Activated naive CD4-positive, alpha-beta T cell treated with anti-CD3 and anti-CD28 coated beads, Interleukin-2, amount 50 U/mL, for 24 hours (primary cell): Measurements from ENCODE around the gene SENP5.
"Not testable (repeated sequence)": the region's sequence is repeated elsewhere in the genome, so short reads cannot be mapped to it uniquely, and the experiment has no call there.

ENCODE experiments used
- H3K27ac Mint-ChIP-seq: one replicate; pipeline ENCODE4 v1.8.0; 2021; ENCODE audit warnings: mild to moderate bottlenecking, mixed read lengths
- H3K27me3 Mint-ChIP-seq: one replicate; pipeline ENCODE4 v1.8.0; 2021; ENCODE audit warnings: mixed read lengths
- H3K36me3 Mint-ChIP-seq: one replicate; pipeline ENCODE4 v1.8.0; 2021; ENCODE audit warnings: mixed read lengths
- H3K4me1 Mint-ChIP-seq: one replicate; pipeline ENCODE4 v1.8.0; 2021; ENCODE audit warnings: mixed read lengths
- H3K4me3 Mint-ChIP-seq: one replicate; pipeline ENCODE4 v1.8.0; 2021; ENCODE audit warnings: mild to moderate bottlenecking, mixed read lengths
- H3K9me3 Mint-ChIP-seq: one replicate; pipeline ENCODE4 v1.8.0; 2021; ENCODE audit warnings: mixed read lengths

SENP5 gene

GRCh38 chr3:196867507-196868296, at the start of gene SENP5:
TSS of gene SENP5 (plus strand) at chr3:196867920. CDS start at chr3:196885182, 17,262 bp downstream.
- Mint-ChIP-seq H3K4me3 (peak within 1 kb of the TSS; percentile 93), H3K9me3 (no peaks in the 10 kb centered on the region), H3K36me3 (peaks cover 1% of the 10 kb centered on the region), H3K27ac (peak within 1 kb of the TSS; percentile 93), H3K4me1 (peaks cover 20% of the 10 kb centered on the region), H3K27me3 (no peaks in the 10 kb centered on the region)

GRCh38 chr3:196821806-196822355, 45.8 kb upstream of the SENP5 start:
- Mint-ChIP-seq H3K9me3 (no peaks in the 10 kb centered on the region), H3K27me3 (no peaks in the 10 kb centered on the region), H3K4me3 (no peak overlapping the region), H3K4me1 (no peaks in the 10 kb centered on the region), H3K27ac (no peak overlapping the region), H3K36me3 (peaks cover 14% of the 10 kb centered on the region)

GRCh38 chr3:196829651-196830050, 38.1 kb upstream of the SENP5 start:
- not testable (repeated sequence) for H3K27me3 Mint-ChIP-seq, H3K27ac Mint-ChIP-seq, H3K4me1 Mint-ChIP-seq, H3K4me3 Mint-ChIP-seq, H3K36me3 Mint-ChIP-seq, H3K9me3 Mint-ChIP-seq

GRCh38 chr3:196835086-196835485, 32.6 kb upstream of the SENP5 start:
- Mint-ChIP-seq H3K9me3 (no peaks in the 10 kb centered on the region), H3K4me1 (no peaks in the 10 kb centered on the region), H3K36me3 (no peaks in the 10 kb centered on the region), H3K27me3 (no peaks in the 10 kb centered on the region), H3K4me3 (no peak overlapping the region), H3K27ac (no peak overlapping the region)

- H3K4me1 Mint-ChIP-seq, H3K27me3 Mint-ChIP-seq, H3K27ac Mint-ChIP-seq, H3K9me3 Mint-ChIP-seq, H3K36me3 Mint-ChIP-seq, H3K4me3 Mint-ChIP-seq: not testable (repeated sequence)
These were observed 31.1 kb upstream of the SENP5 start for GRCh38 chr3:196836626-196837025.

- Mint-ChIP-seq H3K27me3 (no peaks in the 10 kb centered on the region), H3K4me3 (no peak overlapping the region), H3K9me3 (no peaks in the 10 kb centered on the region), H3K27ac (no peak overlapping the region), H3K36me3 (no peaks in the 10 kb centered on the region), H3K4me1 (no peaks in the 10 kb centered on the region)
These were observed 29.8 kb upstream of the SENP5 start for GRCh38 chr3:196837819-196838420.

- H3K36me3 Mint-ChIP-seq, H3K4me1 Mint-ChIP-seq, H3K9me3 Mint-ChIP-seq, H3K27ac Mint-ChIP-seq, H3K4me3 Mint-ChIP-seq, H3K27me3 Mint-ChIP-seq: not testable (repeated sequence)
These were observed 28.4 kb upstream of the SENP5 start for GRCh38 chr3:196839351-196839750.

- no peak overlapping the region for H3K4me3 Mint-ChIP-seq
- no peak overlapping the region for H3K27ac Mint-ChIP-seq
- H3K27me3 Mint-ChIP-seq = no peaks in the 10 kb centered on the region
- no peaks in the 10 kb centered on the region for H3K4me1 Mint-ChIP-seq
- no peaks in the 10 kb centered on the region for H3K9me3 Mint-ChIP-seq
- H3K36me3 Mint-ChIP-seq = no peaks in the 10 kb centered on the region
These were observed 24.9 kb upstream of the SENP5 start for GRCh38 chr3:196842567-196843434.

GRCh38 chr3:196843435-196844110, 24.1 kb upstream of the SENP5 start:
- Mint-ChIP-seq H3K4me3 (no peak overlapping the region), H3K4me1 (no peaks in the 10 kb centered on the region), H3K36me3 (no peaks in the 10 kb centered on the region), H3K27ac (no peak overlapping the region), H3K9me3 (no peaks in the 10 kb centered on the region), H3K27me3 (no peaks in the 10 kb centered on the region)

GRCh38 chr3:196844235-196845219, 23.2 kb upstream of the SENP5 start:
- H3K27ac Mint-ChIP-seq, H3K27me3 Mint-ChIP-seq, H3K4me1 Mint-ChIP-seq, H3K9me3 Mint-ChIP-seq, H3K4me3 Mint-ChIP-seq, H3K36me3 Mint-ChIP-seq: not testable (repeated sequence)

GRCh38 chr3:196848375-196848774, 19.3 kb upstream of the SENP5 start:
- H3K4me3 Mint-ChIP-seq, H3K4me1 Mint-ChIP-seq, H3K27me3 Mint-ChIP-seq, H3K36me3 Mint-ChIP-seq, H3K9me3 Mint-ChIP-seq, H3K27ac Mint-ChIP-seq: not testable (repeated sequence)

- no peak overlapping the region for H3K27ac Mint-ChIP-seq
- H3K4me1 Mint-ChIP-seq = no peaks in the 10 kb centered on the region
- H3K36me3 Mint-ChIP-seq = no peaks in the 10 kb centered on the region
- no peaks in the 10 kb centered on the region for H3K9me3 Mint-ChIP-seq
- H3K4me3 Mint-ChIP-seq = no peak overlapping the region
- H3K27me3 Mint-ChIP-seq = peaks cover 2% of the 10 kb centered on the region
These were observed 18.5 kb upstream of the SENP5 start for GRCh38 chr3:196849180-196849741.

GRCh38 chr3:196863000-196863399, 4.7 kb upstream of the SENP5 start:
- H3K27ac Mint-ChIP-seq, H3K4me1 Mint-ChIP-seq, H3K36me3 Mint-ChIP-seq, H3K9me3 Mint-ChIP-seq, H3K27me3 Mint-ChIP-seq, H3K4me3 Mint-ChIP-seq: not testable (repeated sequence)

- no peaks in the 10 kb centered on the region for H3K9me3 Mint-ChIP-seq
- H3K4me1 Mint-ChIP-seq = peaks cover 18% of the 10 kb centered on the region
- peaks cover 1% of the 10 kb centered on the region for H3K36me3 Mint-ChIP-seq
- peak overlapping the region; percentile 90 for H3K4me3 Mint-ChIP-seq
- H3K27me3 Mint-ChIP-seq = no peaks in the 10 kb centered on the region
- H3K27ac Mint-ChIP-seq = peak overlapping the region; percentile 93
These were observed 589 bp upstream of the SENP5 start for GRCh38 chr3:196867155-196867506.
